Measurements from ENCODE around the gene DDA1.

Gene DDA1

GRCh38 chr19:17352608-17353280, 43.4 kb downstream of the DDA1 start:
- Histone ChIP-seq H4K20me1 (ENCODE audit: insufficient read depth, low read length) (no peaks in the 10 kb centered on the region), H2AFZ (ENCODE audit: low read depth, low read length) (no peak overlapping the region), H3K9ac (ENCODE audit: low read depth, low read length) (no peak overlapping the region), H3K4me3 (ENCODE audit: low read depth in 1 of 2, low read length in 2 of 2) (no peak overlapping the region), H3K79me2 (ENCODE audit: insufficient read depth, low read length) (no peaks in the 10 kb centered on the region), H3K9me3 (ENCODE audit: insufficient read depth, low read length, severe bottlenecking) (no peaks in the 10 kb centered on the region), H3K4me1 (ENCODE audit: insufficient read depth, low read length) (no peaks in the 10 kb centered on the region), H3K27me3 (ENCODE audit: insufficient read depth, low read length, poor library complexity) (no peaks in the 10 kb centered on the region), H3K36me3 (ENCODE audit: insufficient read depth, low read length) (no peaks in the 10 kb centered on the region), H3K27ac (ENCODE audit: low read length) (no peak overlapping the region), H3K4me2 (ENCODE audit: insufficient read depth, low read length) (no peak overlapping the region)
- DNase-seq (no peak), ATAC-seq (ENCODE audit: insufficient read depth, low read depth) (no peak)
- TF ChIP-seq, protein P1, sequence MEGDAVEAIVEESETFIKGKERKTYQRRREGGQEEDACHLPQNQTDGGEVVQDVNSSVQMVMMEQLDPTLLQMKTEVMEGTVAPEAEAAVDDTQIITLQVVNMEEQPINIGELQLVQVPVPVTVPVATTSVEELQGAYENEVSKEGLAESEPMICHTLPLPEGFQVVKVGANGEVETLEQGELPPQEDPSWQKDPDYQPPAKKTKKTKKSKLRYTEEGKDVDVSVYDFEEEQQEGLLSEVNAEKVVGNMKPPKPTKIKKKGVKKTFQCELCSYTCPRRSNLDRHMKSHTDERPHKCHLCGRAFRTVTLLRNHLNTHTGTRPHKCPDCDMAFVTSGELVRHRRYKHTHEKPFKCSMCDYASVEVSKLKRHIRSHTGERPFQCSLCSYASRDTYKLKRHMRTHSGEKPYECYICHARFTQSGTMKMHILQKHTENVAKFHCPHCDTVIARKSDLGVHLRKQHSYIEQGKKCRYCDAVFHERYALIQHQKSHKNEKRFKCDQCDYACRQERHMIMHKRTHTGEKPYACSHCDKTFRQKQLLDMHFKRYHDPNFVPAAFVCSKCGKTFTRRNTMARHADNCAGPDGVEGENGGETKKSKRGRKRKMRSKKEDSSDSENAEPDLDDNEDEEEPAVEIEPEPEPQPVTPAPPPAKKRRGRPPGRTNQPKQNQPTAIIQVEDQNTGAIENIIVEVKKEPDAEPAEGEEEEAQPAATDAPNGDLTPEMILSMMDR (IDR thresholded peaks at IDR 0.05; ENCODE audit: borderline replicate concordance, extremely low read depth, low read length, poor library complexity, severe bottlenecking), result no peak
- no peak for TF ChIP-seq EZH2 (IDR thresholded peaks at IDR 0.05; ENCODE audit: borderline replicate concordance, low read depth, low read length, severe bottlenecking)

DNA sequence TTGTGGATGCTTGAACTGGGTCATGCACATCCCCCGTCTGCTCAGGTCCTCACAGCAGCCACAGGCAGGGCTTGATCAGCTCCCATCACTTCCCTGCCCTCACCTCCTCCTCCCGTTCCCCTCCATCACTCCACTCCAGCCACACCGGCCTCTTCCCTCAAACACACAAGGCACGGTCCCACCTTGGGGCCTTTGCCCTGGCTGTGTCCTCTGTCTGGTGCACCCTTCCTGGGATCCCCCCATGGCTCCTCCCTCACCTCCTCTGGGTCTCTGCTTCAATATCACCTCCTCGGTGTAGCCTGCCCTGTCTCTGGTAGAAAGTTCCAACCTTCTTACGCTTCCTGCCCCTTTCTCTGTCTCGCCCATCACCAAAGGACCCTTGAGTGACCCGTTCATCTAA, 44.0 kb downstream of the DDA1 start:
- no peaks in the 10 kb centered on the region for H3K4me1 ChIP-seq (ENCODE audit: insufficient read depth, low read length)
- no peak overlapping the region for H2AFZ ChIP-seq (ENCODE audit: low read depth, low read length)
- no peaks in the 10 kb centered on the region for H4K20me1 ChIP-seq (ENCODE audit: insufficient read depth, low read length)
- TF ChIP-seq, protein P1 (IDR thresholded peaks at IDR 0.05; ENCODE audit: borderline replicate concordance, extremely low read depth, low read length, poor library complexity, severe bottlenecking), result no peak
- TF ChIP-seq EZH2 (IDR thresholded peaks at IDR 0.05; ENCODE audit: borderline replicate concordance, low read depth, low read length, severe bottlenecking), result no peak
- DNase-seq, result no peak
- H3K36me3 ChIP-seq (ENCODE audit: insufficient read depth, low read length), result no peaks in the 10 kb centered on the region
- no peak overlapping the region for H3K27ac ChIP-seq (ENCODE audit: low read length)
- no peaks in the 10 kb centered on the region for H3K27me3 ChIP-seq (ENCODE audit: insufficient read depth, low read length, poor library complexity)
- no peak for ATAC-seq (ENCODE audit: insufficient read depth, low read depth)
- no peak overlapping the region for H3K4me2 ChIP-seq (ENCODE audit: insufficient read depth, low read length)
- no peaks in the 10 kb centered on the region for H3K79me2 ChIP-seq (ENCODE audit: insufficient read depth, low read length)
- no peak overlapping the region for H3K4me3 ChIP-seq (ENCODE audit: low read depth in 1 of 2, low read length in 2 of 2)
- H3K9ac ChIP-seq (ENCODE audit: low read depth, low read length), result no peak overlapping the region
- no peaks in the 10 kb centered on the region for H3K9me3 ChIP-seq (ENCODE audit: insufficient read depth, low read length, severe bottlenecking)

DNA sequence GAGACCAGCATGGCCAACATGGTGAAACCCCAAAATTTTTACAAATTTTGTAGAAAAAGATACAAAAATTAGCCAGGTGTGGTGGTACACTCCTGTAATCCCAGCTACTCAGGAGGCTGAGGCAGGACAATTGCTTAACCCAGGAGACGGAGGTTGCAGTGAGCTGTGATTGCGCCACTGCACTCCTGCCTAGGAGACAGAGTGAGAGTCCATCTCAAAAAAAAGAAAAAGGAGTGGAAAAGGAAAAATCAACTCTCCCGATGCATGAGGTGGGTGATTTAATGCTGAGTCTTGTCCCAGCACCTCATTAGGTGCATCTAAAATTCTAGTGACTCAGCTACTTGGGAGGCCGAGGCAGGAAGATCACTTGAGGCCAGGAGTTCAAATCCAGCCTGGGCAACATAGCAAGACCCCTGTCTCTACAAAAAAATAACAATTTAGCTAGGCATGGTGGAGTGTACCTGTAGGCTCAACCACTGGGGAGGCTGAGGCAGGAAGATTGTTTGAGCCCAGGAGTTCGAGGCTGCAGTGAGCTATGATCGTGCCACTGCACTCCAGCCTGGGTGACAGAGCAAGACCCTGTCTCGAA, 47.8 kb downstream of the DDA1 start:
- H2AFZ ChIP-seq (ENCODE audit: low read depth, low read length), result no peak overlapping the region
- DNase-seq (no peak), ATAC-seq (ENCODE audit: insufficient read depth, low read depth) (no peak)
- H3K4me3 ChIP-seq (ENCODE audit: low read depth in 1 of 2, low read length in 2 of 2), result no peak overlapping the region
- no peaks in the 10 kb centered on the region for H3K27me3 ChIP-seq (ENCODE audit: insufficient read depth, low read length, poor library complexity)
- no peaks in the 10 kb centered on the region for H3K9me3 ChIP-seq (ENCODE audit: insufficient read depth, low read length, severe bottlenecking)
- TF ChIP-seq, protein P1 (IDR thresholded peaks at IDR 0.05; ENCODE audit: borderline replicate concordance, extremely low read depth, low read length, poor library complexity, severe bottlenecking), result no peak
- TF ChIP-seq EZH2 (IDR thresholded peaks at IDR 0.05; ENCODE audit: borderline replicate concordance, low read depth, low read length, severe bottlenecking), result no peak
- no peak overlapping the region for H3K27ac ChIP-seq (ENCODE audit: low read length)
- no peak overlapping the region for H3K4me2 ChIP-seq (ENCODE audit: insufficient read depth, low read length)
- H4K20me1 ChIP-seq (ENCODE audit: insufficient read depth, low read length), result no peaks in the 10 kb centered on the region
- H3K4me1 ChIP-seq (ENCODE audit: insufficient read depth, low read length), result no peaks in the 10 kb centered on the region
- no peaks in the 10 kb centered on the region for H3K79me2 ChIP-seq (ENCODE audit: insufficient read depth, low read length)
- no peaks in the 10 kb centered on the region for H3K36me3 ChIP-seq (ENCODE audit: insufficient read depth, low read length)
- H3K9ac ChIP-seq (ENCODE audit: low read depth, low read length), result no peak overlapping the region
